Amygdala (tissue), 56 donors: ENCODE data around the gene SMYD3.
"Not testable (repeated sequence)": the region's sequence is repeated elsewhere in the genome, so short reads cannot be mapped to it uniquely, and the experiment has no call there.

ENCODE experiments used
- DNase-seq, 56 donors: peaks; one replicate each; lab custom pipeline; 2025; lab: John Stamatoyannopoulos, UW

The SMYD3 gene

DNA sequence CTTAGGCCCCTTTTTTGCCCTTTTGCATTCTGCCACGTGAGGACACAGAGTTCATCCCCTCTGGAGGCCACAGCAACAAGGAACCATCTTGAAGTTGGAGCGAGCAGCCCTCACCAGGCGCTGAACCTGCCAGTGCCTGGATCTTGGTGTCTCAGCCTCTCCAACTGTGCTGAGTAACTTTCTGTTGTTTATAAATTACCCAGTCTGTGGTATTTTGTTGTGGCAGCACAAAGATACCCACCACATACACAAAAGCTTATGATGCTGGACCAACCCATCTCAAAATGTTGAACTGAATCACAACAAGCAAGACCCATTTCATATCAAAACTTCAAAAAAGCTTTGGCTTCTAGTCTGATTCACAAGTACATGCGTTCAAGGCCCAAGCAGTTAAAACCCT is 702.4 kb downstream of the SMYD3 start:
- no peak for DNase-seq

DNA sequence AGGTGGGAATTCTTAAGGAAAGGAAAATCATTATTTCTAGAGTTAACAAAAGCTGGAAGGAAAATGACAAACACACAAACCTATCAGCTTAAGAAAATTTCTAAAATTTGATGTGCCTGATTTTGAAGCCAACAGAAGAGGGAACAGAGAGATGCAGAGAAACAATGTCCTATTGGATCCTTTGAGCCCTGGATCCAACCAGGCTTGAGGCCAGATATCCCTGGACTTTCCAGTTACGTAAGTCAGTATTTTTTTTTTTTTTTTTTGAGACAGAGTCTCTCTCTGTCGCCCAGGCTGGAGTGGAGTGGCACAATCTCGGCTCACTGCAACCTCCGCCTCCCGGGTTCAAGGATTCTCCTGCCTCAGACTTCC is 703.4 kb downstream of the SMYD3 start:
- DNase-seq, result peak in 1 of 56 donors; percentile 2

DNA sequence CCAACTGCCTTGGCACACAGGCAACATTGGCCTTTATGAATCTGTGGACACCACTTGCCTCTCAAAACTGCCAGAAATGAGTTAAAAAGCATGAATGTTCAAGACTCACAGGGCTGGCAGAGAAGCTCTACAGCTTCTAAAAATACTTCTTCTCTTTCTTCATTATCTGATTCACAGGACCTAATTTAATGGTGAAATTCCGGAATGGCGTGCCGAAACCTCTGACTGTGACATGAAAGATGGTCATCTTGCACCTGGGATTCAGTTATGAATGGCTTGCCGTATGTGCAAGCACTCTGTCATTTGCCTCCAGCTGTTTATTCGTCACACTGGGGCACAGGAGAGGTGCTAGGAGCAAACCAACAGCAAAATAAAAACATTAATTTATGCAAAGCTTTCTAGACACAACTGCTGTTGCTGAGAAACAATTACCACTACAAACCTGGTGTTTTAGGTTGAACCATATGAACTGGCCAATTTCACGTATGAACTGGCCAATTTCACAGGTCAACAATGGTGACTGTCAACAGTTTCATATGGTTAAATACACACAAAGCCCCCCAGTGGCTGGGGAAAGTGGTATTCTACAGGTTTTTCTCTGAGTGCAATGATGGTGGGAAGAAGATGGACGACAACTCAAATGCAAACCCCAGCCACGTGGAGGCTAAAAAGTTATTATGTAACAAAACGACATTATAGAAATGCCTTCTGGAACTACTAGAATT is 704.0 kb downstream of the SMYD3 start:
- DNase-seq, result no peak

DNA sequence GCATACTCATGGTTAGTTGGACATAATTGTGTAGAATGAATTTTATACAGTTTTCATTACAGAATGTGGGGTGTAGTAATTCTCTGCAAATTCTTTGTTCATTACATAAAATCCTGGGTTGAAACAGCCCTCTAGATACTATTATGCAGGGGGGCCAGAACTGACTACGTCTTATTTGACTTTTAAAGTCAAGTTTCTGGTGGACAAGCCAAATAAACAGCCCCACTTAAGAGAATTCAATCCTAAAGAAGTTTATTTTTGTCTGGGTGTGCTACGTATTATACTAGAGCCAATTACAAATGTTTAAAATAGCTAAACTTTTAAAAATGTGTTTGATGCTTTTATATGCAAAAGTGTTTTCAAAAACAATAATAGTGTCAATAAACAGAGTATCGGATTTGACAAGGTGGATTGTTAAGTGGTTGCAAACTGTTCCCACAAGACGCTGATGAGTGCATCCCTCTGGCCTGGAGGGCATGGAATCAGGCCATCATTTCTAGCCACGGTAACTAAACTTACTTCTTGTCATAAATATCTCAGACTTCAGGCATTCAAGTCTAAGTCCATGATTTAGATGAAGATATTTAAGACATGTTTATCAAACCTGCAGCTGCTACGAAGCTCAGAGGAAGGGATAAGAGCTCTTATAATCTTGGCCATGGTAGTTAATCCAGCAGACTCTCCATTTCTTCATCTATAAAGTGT is 706.0 kb downstream of the SMYD3 start:
- DNase-seq, result no peak

DNA sequence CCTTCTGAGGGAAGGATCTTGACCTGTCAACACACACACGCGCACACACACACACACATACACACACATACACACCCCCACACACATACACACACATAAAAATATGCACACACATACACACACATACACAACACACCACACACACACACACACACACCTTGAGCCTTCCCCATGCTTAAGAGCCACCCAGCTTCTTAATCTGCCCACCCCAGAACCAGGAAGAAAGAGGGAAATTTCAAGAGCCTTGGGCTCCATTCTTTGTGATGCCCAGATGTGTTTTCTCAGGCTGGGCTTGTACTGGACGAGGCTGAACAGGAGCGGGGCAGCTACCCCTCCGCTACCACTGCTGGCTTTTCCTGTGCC is 708.7 kb downstream of the SMYD3 start:
- DNase-seq, result no peak

DNA sequence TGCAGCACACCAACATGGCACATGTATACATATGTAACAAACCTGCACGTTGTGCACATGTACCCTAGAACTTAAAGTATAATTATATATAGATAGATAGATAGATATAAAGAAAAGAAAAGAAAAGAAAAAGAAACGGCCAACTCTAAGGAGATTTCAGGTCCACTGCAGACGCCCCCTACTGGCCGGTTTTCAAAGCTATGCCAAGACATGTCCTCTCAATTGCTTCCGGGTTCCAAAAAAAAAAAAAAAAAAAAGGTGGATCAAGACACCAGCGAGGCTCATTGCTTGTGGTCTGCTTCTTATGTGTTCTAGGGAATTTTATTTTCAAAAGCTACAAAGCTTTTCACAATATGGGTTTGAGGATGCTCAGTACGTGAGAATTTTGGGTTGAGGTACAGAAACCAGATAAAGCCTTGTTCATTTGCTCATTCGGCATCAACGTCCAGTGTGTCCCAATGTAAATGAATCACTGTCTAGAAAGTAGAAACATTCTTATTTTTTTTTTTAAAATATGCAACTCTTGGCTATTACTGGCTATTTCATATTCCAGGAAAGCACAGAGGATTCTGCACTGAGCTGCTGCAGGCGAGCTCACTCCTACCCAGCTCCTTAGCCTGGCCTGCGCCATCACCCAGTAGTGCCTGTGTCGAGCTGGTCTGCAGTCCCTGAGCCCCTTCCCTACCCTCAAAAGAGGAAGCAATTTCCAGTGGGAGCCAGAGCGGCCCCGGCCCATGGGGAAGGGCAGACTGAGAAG is 709.3 kb downstream of the SMYD3 start:
- DNase-seq, result no peak

DNA sequence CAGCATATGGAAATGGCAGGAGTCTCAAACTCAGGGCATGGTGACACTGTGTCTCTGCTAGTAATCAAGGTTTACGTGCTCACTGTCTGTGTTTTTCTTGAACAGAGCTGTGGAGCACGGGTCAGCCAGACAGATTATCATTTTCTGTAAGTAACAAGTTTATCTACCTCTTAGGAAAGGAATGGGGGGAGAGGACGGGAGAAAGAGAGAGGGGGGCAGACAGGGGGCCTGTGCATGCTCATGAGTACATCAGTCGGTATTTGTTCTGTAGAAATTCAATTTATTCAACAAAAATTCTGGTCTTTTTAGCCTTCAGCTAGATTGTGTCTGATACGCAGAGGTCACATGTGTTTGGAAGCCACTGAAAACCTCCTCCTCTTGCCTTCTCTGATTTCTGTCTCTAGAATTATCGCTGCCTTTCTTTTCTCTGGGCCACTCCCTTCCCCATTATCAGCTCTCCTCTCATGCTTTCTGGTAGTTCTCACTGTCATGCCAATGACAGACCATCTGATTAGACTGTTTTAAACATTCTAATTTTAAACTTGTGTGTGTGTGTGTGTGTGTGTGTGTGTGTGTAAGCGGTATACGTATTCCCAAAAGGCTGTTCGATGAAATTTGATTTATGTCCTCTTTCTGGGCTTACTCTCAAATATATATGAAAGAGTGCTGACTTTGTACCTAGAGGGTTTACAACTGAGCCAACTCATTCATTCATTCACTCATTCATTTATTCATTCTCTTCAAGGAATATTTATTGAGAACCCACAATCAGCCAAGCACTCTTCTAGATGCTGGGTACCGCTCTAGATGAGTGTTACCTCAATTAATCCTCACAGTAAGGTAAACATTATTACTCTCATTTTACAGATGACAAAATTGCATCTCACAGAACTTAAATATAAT is 715.4 kb downstream of the SMYD3 start:
- no peak for DNase-seq

DNA sequence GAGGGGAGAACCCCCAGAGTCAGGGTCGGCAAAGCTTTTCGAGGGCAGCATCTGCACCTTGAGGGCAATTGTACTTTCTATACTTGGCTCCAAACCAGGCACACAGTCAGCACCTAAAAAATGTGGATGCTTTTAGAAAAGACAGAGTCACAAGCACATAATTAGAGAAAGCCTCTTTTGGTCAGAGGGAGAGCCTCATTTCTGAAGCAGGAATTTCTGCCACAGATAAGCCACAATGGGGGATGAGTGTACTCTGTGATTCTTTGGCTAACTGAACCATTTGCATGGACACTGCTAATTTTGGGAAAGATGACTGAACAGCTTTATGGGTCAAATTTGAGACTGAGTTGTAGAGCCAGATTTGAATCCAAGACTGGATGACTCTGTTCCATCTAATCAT is 716.6 kb downstream of the SMYD3 start:
- DNase-seq, result no peak

DNA sequence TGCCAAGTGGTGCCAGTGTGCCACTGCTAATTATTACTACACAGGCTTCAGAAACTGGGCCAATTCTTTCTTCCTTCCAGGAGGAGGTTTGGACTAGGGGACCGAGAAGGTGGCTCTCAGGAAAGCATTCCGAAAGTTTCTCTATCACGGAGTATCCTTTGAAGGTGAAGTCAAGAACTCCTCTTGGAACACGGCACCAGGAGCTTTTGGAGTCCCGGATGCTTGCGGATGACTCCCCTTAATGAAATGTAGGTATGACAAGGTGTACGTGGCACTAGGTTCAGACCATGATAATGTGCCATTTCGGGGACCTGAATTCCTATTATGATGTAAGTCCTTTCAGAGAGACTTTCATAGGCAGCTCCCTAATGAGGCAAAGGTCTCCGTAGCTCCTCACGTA is 718.2 kb downstream of the SMYD3 start:
- no peak for DNase-seq

DNA sequence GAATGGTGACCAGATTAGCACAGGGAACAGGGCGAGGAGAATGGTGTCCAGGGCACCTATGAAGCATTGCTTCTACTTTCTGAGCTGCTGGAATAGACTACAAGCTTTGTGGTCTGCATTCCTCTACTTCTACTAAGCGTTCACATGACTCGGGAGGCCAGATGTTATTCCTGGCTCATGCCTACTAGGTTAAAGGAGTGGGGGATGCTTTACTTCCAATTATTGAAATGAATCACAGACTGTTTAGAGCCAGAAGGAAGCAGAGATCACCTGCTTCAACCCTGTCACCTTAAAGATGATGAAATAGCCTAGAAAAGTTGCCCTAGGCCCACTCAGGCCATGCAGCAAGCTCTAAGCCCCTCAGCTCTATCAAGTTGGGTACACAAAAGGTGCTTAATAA is 718.8 kb downstream of the SMYD3 start:
- DNase-seq, result no peak

DNA sequence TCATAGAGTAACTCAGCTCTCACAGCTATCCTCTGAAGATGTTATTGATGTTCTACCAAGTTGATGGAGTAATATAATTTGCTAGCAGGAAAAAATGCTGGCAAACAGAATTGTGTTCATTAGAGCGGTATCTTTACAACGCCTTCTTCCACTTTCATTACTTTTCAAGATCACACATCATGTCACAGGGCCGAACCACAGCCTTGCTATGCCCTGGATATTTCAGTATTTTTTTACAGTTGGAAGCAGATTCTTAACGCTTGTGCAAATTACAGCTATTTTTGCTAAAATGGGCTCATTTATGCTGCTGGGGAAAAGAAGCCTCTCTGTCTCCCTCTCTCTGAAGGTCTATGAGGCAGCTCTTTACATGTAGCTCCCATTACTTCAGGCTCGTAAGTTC is 720.1 kb downstream of the SMYD3 start:
- no peak for DNase-seq

DNA sequence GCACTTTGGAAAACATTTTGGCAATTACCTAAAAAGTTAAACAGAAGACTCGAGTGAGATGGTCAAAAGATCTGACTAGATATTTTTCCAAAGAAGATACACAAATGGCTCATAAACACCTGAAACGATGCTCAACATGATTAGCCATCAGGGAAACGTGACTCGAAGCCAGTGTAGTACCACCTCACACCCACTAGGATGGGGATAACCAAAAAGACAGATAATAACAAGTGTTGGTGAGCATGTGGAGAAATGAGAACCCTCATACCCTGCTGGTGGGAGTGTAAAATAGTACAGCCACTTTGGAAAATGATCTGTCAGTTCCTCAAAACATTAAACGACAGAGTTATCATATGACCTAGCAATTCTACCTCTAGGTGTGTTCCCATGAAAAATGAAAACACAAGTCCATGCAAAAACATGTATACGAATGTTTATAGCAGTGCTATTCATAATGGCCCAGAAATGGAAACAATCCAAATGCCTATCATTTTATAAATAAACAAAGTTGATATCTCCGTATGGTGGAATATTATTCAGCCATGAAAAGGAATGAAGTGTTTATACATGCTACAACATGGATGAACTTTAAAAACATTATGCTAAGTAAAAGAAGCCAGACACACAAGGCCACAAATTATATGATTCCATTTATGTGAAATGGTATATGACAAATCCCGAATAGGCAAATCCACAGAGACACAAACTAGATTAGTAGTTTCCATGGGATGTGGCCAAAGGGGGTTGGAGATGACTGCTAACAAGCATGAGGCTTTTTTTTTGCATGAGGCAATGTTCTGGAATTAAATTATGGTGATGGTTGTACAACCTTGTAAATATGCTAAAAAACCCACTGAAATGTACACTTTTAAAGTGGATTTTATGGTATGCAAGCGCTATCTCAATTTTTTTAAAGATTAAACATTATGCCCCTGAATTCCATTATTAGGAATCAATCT is 727.0 kb downstream of the SMYD3 start:
- no peak for DNase-seq

DNA sequence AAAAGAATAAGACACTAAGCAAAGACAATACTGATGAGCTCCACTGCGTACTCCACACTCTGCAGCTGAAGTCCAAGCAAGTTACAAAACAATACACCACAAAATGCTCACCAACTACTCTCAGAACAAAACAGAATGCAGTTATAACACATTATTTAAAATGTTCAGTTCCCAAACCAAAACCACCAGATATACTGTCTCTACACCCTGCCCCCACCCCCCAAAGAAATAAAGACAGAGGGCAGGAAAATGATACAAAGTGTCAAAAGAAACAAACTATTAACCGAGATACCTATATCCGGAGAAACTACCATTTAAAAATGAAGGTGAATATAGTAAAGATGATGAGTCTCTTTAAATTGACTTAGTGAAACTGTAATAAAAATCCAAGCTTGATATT is 729.3 kb downstream of the SMYD3 start:
- no peak for DNase-seq

DNA sequence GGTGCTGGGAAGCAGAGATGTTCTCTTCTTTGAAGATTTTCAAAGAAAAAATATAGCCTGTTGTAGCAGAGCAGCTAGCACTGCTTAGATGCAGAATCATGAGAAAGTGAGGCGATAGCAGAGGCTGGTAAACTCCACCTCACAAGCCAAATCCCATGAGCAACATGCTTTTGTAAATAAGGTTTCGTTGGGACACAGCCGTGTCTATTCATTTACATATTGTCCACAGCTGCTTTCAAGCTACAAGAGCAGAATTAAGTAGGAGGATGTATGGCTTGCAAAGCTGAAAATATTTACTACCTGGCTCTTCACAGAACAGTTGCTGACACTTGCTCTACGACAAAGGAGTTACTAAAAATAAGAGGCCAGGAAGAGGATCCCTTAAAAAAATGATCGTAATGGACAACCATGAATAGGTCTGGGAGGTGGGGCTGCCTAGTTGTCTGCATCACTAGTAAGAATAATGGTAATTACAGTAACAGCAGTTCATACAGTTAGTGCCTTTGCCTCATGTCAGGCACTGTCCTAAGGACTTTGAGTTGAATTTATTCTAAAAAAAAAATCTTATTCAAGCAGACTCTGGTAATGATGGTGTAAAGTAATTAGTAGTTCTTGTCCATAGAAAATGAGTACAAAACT is 730.3 kb downstream of the SMYD3 start:
- DNase-seq, result no peak

DNA sequence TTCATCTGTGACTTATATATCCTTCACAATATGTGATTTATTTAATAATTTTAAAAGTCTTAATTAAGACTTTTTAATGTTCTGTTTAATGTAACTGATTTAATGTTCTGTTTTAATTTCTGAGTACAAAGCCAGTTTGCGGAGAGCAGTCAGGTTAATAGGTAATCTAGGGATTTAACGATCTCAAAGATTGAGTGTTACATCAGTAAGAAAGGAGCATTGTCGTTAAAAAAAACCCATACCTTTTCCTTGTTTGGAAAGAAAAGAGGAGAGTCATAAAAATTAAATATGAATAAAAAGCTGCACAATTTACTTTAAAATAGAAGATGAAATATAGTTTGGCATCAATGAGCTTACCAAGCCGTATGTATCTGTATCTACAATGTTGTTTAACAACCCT is 730.9 kb downstream of the SMYD3 start:
- DNase-seq, result no peak

DNA sequence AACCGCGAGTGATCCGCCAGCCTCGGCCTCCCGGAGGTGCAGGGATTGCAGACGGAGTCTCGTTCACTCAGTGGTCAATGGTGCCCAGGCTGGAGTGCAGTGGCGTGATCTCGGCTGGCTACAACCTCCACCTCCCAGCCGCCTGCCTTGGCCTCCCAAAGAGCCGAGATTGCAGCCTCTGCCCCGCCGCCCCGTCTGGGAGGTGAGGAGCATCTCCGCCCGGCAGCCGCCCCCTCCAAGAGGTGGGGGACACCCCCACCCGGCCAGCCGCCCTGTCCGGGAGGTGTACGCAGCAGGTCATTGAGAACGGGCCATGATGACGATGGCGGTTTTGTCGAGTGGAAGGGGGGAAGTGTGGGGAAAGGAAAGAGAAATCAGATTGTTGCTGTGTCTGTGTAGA is 732.1 kb downstream of the SMYD3 start:
- not testable (repeated sequence) for DNase-seq

DNA sequence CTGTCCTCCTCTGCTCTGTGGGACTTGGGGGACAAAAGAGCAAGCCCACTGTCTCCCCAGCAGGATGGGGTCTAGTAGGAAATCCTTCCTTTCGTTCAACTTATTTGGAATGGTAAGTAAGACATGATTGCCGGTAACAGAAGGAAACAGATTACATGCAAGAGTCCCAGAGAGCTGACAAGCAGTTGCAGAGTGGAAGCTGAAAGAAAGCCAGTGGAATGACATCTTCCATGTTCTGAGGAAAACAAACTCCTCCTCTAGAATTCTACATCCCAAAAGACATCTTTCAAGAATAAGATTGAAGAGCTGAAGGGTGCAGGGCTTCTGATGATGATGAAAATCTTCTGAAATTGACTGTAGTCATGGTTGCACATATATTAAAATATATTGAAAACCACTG is 732.9 kb downstream of the SMYD3 start:
- DNase-seq, result no peak

DNA sequence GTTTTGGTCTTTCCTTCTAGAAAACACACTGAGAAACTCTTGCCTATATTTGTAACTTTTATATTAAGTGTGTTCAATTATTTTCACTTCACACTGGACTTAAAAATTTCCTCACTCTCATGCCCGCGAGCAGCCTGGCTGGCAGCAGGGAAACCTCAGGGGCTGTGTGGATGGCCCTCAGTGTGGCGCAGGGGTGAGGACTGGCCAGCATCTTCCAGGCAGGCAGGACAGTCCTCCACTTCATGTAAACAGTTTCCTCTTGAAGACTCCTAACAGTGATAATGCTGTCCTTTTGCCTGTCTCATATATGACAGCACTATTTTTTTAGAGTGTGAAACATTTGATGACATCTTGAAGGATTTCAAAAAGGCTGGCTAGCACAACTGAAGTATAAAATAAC is 733.7 kb downstream of the SMYD3 start:
- no peak for DNase-seq

DNA sequence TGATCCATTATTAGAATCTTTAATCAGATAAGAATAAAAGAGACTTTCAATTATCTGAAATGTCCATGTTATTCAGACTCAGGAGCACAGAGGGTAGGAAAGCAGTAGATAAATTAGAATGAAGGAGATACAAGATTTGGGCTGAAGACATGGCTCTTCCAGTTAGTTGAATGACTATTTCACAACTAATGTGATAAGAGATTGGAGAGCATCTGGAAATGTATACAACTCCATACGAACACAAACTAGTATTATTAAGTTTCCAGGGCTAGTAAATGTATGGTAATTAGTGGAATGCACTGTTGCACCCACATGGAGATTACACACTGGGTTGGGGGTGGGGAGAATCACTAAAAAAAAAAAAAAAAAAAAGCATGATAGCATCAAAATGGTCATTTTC is 734.3 kb downstream of the SMYD3 start:
- DNase-seq, result no peak
